Measurements from ENCODE around the gene ZNF785. TPM values are rescaled to one million over a fixed set of nuclear protein-coding genes. Genes with fewer than 3 reads are reported as not detected.

The ZNF785 gene
- total RNA-seq, 1 experiment from 2014 or later: 12.8 TPM

- ChIA-PET CTCF (interaction anchor here (0.6 to 1.2 kb wide), 3 partner anchors 11 to 170 kb away, joined by 3 to 5 read pairs (median 3); partner anchors contain the start of gene ZNF785), POLR2A (no interaction called here)
- Mint-ChIP-seq H3K27me3 (ENCODE audit: insufficient read depth, unreplicated experiment) (no peaks in the 10 kb centered on the region), H3K36me3 (ENCODE audit: insufficient read depth, unreplicated experiment) (peaks cover 18% of the 10 kb centered on the region), H3K27ac (ENCODE audit: low read depth, unreplicated experiment) (no peak overlapping the region), H3K4me3 (ENCODE audit: unreplicated experiment) (no peak overlapping the region), H3K4me1 (ENCODE audit: insufficient read depth, unreplicated experiment) (peaks cover 6% of the 10 kb centered on the region), H3K9me3 (ENCODE audit: unreplicated experiment) (no peaks in the 10 kb centered on the region)
- TF ChIP-seq, protein P1, sequence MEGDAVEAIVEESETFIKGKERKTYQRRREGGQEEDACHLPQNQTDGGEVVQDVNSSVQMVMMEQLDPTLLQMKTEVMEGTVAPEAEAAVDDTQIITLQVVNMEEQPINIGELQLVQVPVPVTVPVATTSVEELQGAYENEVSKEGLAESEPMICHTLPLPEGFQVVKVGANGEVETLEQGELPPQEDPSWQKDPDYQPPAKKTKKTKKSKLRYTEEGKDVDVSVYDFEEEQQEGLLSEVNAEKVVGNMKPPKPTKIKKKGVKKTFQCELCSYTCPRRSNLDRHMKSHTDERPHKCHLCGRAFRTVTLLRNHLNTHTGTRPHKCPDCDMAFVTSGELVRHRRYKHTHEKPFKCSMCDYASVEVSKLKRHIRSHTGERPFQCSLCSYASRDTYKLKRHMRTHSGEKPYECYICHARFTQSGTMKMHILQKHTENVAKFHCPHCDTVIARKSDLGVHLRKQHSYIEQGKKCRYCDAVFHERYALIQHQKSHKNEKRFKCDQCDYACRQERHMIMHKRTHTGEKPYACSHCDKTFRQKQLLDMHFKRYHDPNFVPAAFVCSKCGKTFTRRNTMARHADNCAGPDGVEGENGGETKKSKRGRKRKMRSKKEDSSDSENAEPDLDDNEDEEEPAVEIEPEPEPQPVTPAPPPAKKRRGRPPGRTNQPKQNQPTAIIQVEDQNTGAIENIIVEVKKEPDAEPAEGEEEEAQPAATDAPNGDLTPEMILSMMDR (IDR thresholded peaks at IDR 0.05; ENCODE audit: unreplicated experiment): no peak
- intact Hi-C loops (cut with micrococcal nuclease): loop anchor here (5.0 kb wide), 1 partner anchor 47 kb away; the partner anchor contains the start of gene ZNF768
- no TSS peak for BruUV-seq (replicated peaks)
- DNase-seq (ENCODE audit: unreplicated experiment): no peak
These were observed 10.8 kb downstream of the ZNF785 start for GRCh38 chr16:30574678-30575077.

GRCh38 chr16:30571445-30572322 lies 13.8 kb downstream of the ZNF785 start, which contains the start of gene ZNF688:
Gene ZNF688 (minus strand): TSS chr16:30571714. CDS start chr16:30571629, 85 bp downstream.
- peaks cover 22% of the 10 kb centered on the region for H3K4me1 Mint-ChIP-seq (ENCODE audit: insufficient read depth, unreplicated experiment)
- peak within 1 kb of the TSS; percentile 75 for H3K4me3 Mint-ChIP-seq (ENCODE audit: unreplicated experiment)
- no peaks in the 10 kb centered on the region for H3K9me3 Mint-ChIP-seq (ENCODE audit: unreplicated experiment)
- BruUV-seq (replicated peaks): TSS peak; percentile 21
- peak; percentile 97 for DNase-seq (ENCODE audit: unreplicated experiment)
- peak within 1 kb of the TSS; percentile 76 for H3K27ac Mint-ChIP-seq (ENCODE audit: low read depth, unreplicated experiment)
- CTCF ChIA-PET: interaction anchor here (0.5 to 3.2 kb wide), 3 partner anchors 57 to 177 kb away, joined by 3 to 15 read pairs (median 7); partner anchors contain the start of genes DCTPP1 and ZNF48
- POLR2A ChIA-PET: interaction anchor here (0.6 to 3.2 kb wide), 19 partner anchors 10 to 201 kb away, joined by 3 to 45 read pairs (median 4); partner anchors contain the start of genes DCTPP1, FBRS, PRR14 and TBC1D10B
- H3K27me3 Mint-ChIP-seq (ENCODE audit: insufficient read depth, unreplicated experiment): no peaks in the 10 kb centered on the region
- H3K36me3 Mint-ChIP-seq (ENCODE audit: insufficient read depth, unreplicated experiment): peaks cover 16% of the 10 kb centered on the region
- TF ChIP-seq, protein P1 (IDR thresholded peaks at IDR 0.05; ENCODE audit: unreplicated experiment): no peak
- intact Hi-C loops (cut with micrococcal nuclease): loop anchor here (1.0 to 5.0 kb wide), 3 partner anchors 14 to 44 kb away; partner anchors contain the start of genes ZNF768 and ZNF785

DNA sequence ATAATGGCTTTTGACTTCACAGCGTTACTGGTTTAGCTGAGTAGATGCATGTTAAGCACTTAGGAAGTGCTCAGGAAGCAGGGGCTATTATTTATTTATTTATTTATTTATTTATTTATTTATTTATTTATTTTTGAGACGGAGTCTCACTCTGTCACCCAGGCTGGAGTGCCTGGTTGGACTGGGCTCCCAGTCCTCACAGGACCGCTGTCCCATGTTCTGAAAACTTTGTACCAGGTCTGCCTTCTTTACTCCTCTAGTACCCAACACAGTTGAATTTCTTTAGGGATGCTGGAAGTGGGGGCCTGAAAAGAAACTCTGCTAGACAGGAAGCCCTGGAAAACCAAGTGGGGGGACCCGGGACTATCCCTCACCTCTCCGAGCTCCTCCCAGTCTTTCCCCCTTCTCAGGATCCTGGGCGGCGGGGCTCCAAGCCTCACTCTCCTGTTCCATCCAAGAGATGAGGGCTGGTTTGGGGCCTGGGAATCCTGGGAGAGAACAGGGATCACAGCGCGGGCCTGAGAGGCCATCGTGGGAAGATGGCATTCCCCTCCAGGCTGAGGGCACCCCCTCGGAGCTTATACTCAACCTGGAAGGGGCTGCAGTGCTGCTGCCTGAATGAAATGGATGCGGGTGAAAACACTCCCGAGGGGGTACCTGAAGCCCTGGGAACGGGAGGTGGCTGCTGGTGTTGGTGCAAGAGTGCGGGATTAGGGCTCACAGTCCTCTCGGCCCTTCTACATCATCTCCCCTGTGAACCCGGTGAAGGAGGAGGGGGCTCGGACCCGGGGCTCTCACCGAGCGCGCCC lies 14.7 kb downstream of the ZNF785 start:
- ChIA-PET CTCF (interaction anchor here (0.5 to 3.2 kb wide), 4 partner anchors 36 to 176 kb away, joined by 3 to 15 read pairs (median 4); partner anchors contain the start of gene ZNF48), POLR2A (interaction anchor here (0.6 to 3.2 kb wide), 13 partner anchors 13 to 175 kb away, joined by 3 to 45 read pairs (median 6); partner anchors contain the start of genes DCTPP1, ZNF48, ZNF689 and ZNF747)
- H3K9me3 Mint-ChIP-seq (ENCODE audit: unreplicated experiment): no peaks in the 10 kb centered on the region
- peaks cover 25% of the 10 kb centered on the region for H3K4me1 Mint-ChIP-seq (ENCODE audit: insufficient read depth, unreplicated experiment)
- H3K27me3 Mint-ChIP-seq (ENCODE audit: insufficient read depth, unreplicated experiment): no peaks in the 10 kb centered on the region
- peak overlapping the region; percentile 76 for H3K27ac Mint-ChIP-seq (ENCODE audit: low read depth, unreplicated experiment)
- peak overlapping the region; percentile 75 for H3K4me3 Mint-ChIP-seq (ENCODE audit: unreplicated experiment)
- TF ChIP-seq, protein P1 (IDR thresholded peaks at IDR 0.05; ENCODE audit: unreplicated experiment): no peak
- no peak for DNase-seq (ENCODE audit: unreplicated experiment)
- no TSS peak for BruUV-seq (replicated peaks)
- peaks cover 16% of the 10 kb centered on the region for H3K36me3 Mint-ChIP-seq (ENCODE audit: insufficient read depth, unreplicated experiment)
- intact Hi-C loops (cut with micrococcal nuclease): loop anchor here (1.0 to 5.0 kb wide), 2 partner anchors 36 to 44 kb away; partner anchors contain the start of gene ZNF768
